ENCODE data around the gene CHST9.

Gene CHST9

GRCh38 chr18:27198036-27198435, 12.9 kb upstream of the CHST9 start:
- no peak for TF ChIP-seq CTCF (conservative IDR thresholded peaks at IDR 0.05; ENCODE audit: low read depth, low read length)
- Histone ChIP-seq H3K4me3 (IDR thresholded peaks at IDR 0.05; ENCODE audit: insufficient read depth, low read depth, low read length) (no peak overlapping the region), H3K4me2 (no peak overlapping the region)

GRCh38 chr18:27188309-27188708, 3.2 kb upstream of the CHST9 start:
- Histone ChIP-seq H3K4me2 (no peak overlapping the region), H3K36me3 (ENCODE audit: insufficient read depth) (no peaks in the 10 kb centered on the region), H3K27me3 (ENCODE audit: insufficient read depth, low read depth) (no peaks in the 10 kb centered on the region; the same call in 1 of the 2 replicates), H3K9ac (no peak overlapping the region), H3K4me3 (IDR thresholded peaks at IDR 0.05; ENCODE audit: insufficient read depth, low read depth, low read length) (no peak overlapping the region), H2AFZ (ENCODE audit: low read depth) (no peak overlapping the region), H3K27ac (no peak overlapping the region), H3K4me1 (ENCODE audit: low read depth, poor library complexity, severe bottlenecking) (no peaks in the 10 kb centered on the region), H3K79me2 (ENCODE audit: insufficient read depth, low read depth) (no peaks in the 10 kb centered on the region), H4K20me1 (ENCODE audit: insufficient read depth) (no peaks in the 10 kb centered on the region)
- no peak for TF ChIP-seq CTCF (conservative IDR thresholded peaks at IDR 0.05; ENCODE audit: low read depth, low read length)

More at GRCh38 chr18:27198036-27198435, 12.9 kb upstream of the CHST9 start:
- no peaks in the 10 kb centered on the region for H3K36me3 ChIP-seq (ENCODE audit: insufficient read depth)
- no peaks in the 10 kb centered on the region for H3K79me2 ChIP-seq (ENCODE audit: insufficient read depth, low read depth)
- no peaks in the 10 kb centered on the region for H3K4me1 ChIP-seq (ENCODE audit: low read depth, poor library complexity, severe bottlenecking)
- H2AFZ ChIP-seq (ENCODE audit: low read depth): no peak overlapping the region
- H3K27me3 ChIP-seq (ENCODE audit: insufficient read depth, low read depth): no peaks in the 10 kb centered on the region
- H3K9ac ChIP-seq: no peak overlapping the region
- no peaks in the 10 kb centered on the region for H4K20me1 ChIP-seq (ENCODE audit: insufficient read depth)
- no peak overlapping the region for H3K27ac ChIP-seq

GRCh38 chr18:27185897-27186296, 789 bp upstream of the CHST9 start:
- Histone ChIP-seq H3K36me3 (ENCODE audit: insufficient read depth) (no peaks in the 10 kb centered on the region), H4K20me1 (ENCODE audit: insufficient read depth) (no peaks in the 10 kb centered on the region), H3K9ac (no peak overlapping the region), H3K4me2 (no peak overlapping the region), H3K4me3 (IDR thresholded peaks at IDR 0.05; ENCODE audit: insufficient read depth, low read depth, low read length) (no peak overlapping the region), H3K27ac (no peak overlapping the region), H3K4me1 (ENCODE audit: low read depth, poor library complexity, severe bottlenecking) (no peaks in the 10 kb centered on the region), H2AFZ (ENCODE audit: low read depth) (no peak overlapping the region), H3K79me2 (ENCODE audit: insufficient read depth, low read depth) (no peaks in the 10 kb centered on the region), H3K27me3 (ENCODE audit: insufficient read depth, low read depth) (no peaks in the 10 kb centered on the region; the same call in 1 of the 2 replicates)
- TF ChIP-seq CTCF (conservative IDR thresholded peaks at IDR 0.05; ENCODE audit: low read depth, low read length): no peak

GRCh38 chr18:27184115-27185024, 738 bp downstream of the CHST9 start:
- H3K4me1 ChIP-seq (ENCODE audit: low read depth, poor library complexity, severe bottlenecking): no peaks in the 10 kb centered on the region
- no peaks in the 10 kb centered on the region for H3K79me2 ChIP-seq (ENCODE audit: insufficient read depth, low read depth)
- no peaks in the 10 kb centered on the region; the same call in 1 of the 2 replicates for H3K27me3 ChIP-seq (ENCODE audit: insufficient read depth, low read depth)
- no peak overlapping the region for H3K4me3 ChIP-seq (IDR thresholded peaks at IDR 0.05; ENCODE audit: insufficient read depth, low read depth, low read length)
- H2AFZ ChIP-seq (ENCODE audit: low read depth): peak overlapping the region; percentile 48
- H4K20me1 ChIP-seq (ENCODE audit: insufficient read depth): no peaks in the 10 kb centered on the region
- H3K36me3 ChIP-seq (ENCODE audit: insufficient read depth): no peaks in the 10 kb centered on the region
- H3K4me2 ChIP-seq: 0 out of 2 replicates have a peak overlapping the region, but pooled peaks have one; percentile 11
- no peak overlapping the region for H3K9ac ChIP-seq
- no peak overlapping the region for H3K27ac ChIP-seq
- TF ChIP-seq CTCF (conservative IDR thresholded peaks at IDR 0.05; ENCODE audit: low read depth, low read length): no peak
